H1 (cell line): ENCODE results near the gene TRIM39. TPM values are rescaled to one million over a fixed set of nuclear protein-coding genes. Genes with fewer than 3 reads are reported as not detected.

Experiments used
- CTCF ChIA-PET: fragments of 300-600 bp; sonication (Branson Sonifier 250); formaldehyde crosslinking; loops from one replicate; lab custom pipeline; 2021; ENCODE audit not compliant: partially characterized antibody; lab: Charles Lee
- POLR2A ChIA-PET: fragments of 300-600 bp; sonication (Branson Sonifier 250); formaldehyde crosslinking; loops from one replicate; lab custom pipeline; 2021; ENCODE audit warnings: inconsistent platforms; ENCODE audit not compliant: partially characterized antibody; lab: Charles Lee
- DNase-seq, 2 experiments: peaks; one replicate each; pipeline versions ENCODE4 v3.0.0 to v3.0.0-alpha.2; 2010 to 2022; ENCODE audit warnings: low spot score in 2 of 2, low read depth in 1 of 2, mixed read lengths in 1 of 2
- FAIRE-seq: peaks from 2 replicates; lab custom pipeline; 2011; peaks lifted over from hg19 to GRCh38; lab: Jason Lieb, UNC
- H2AFZ ChIP-seq: 2 replicates; pipeline ENCODE4 v1.8.1; 2012; ENCODE audit warnings: low read length, inconsistent platforms
- H2AK5ac ChIP-seq: 2 replicates; pipeline ENCODE4 v1.6.1; 2013; ENCODE audit warnings: low read depth, low read length
- H2BK120ac ChIP-seq: replicated peaks from 2 replicates; pipeline ENCODE3; 2013; ENCODE audit warnings: low read depth, low read length, inconsistent platforms
- H2BK12ac ChIP-seq: 2 replicates; pipeline ENCODE4 v1.6.1; 2013; ENCODE audit warnings: low read depth, low read length
- H2BK15ac ChIP-seq: 2 replicates; pipeline ENCODE4 v1.6.1; 2013; ENCODE audit warnings: low read length
- H2BK20ac ChIP-seq: 2 replicates; pipeline ENCODE4 v1.6.1; 2013; ENCODE audit warnings: low read length
- H2BK5ac ChIP-seq: 2 replicates; pipeline ENCODE4 v1.6.1; 2013; ENCODE audit warnings: low read depth, low read length
- H3K14ac ChIP-seq: 2 replicates; pipeline ENCODE4 v1.6.1; 2013; ENCODE audit warnings: inconsistent platforms; ENCODE audit not compliant: insufficient read length
- H3K18ac ChIP-seq: 2 replicates; pipeline ENCODE4 v1.6.1; 2013; ENCODE audit warnings: low read length; ENCODE audit errors: extremely low read depth
- H3K23ac ChIP-seq: 2 replicates; pipeline ENCODE4 v1.6.1; 2013; ENCODE audit warnings: inconsistent platforms; ENCODE audit not compliant: insufficient read length
- H3K23me2 ChIP-seq: 2 replicates; pipeline ENCODE4 v1.6.1; 2013; ENCODE audit warnings: low read depth, low read length
- H3K27ac ChIP-seq: 2 replicates; pipeline ENCODE4 v1.6.1; 2011; ENCODE audit warnings: low read depth, low read length, inconsistent platforms
- H3K27me3 ChIP-seq, 4 experiments: replicated peaks in 1 of 4; 1 replicate in 1 of 4; 2 replicates in 3 of 4; pipeline versions ENCODE4 v1.6.1 to v1.8.1; 2011 to 2013; ENCODE audit warnings: low read length in 3 of 4, mild to moderate bottlenecking in 3 of 4, inconsistent platforms in 2 of 4, mixed read lengths in 2 of 4, moderate library complexity in 1 of 4; ENCODE audit not compliant: control insufficient read depth in 3 of 4, insufficient read depth in 3 of 4; ENCODE audit errors: extremely low read depth in 1 of 4
- H3K36me3 ChIP-seq, 4 experiments: 2 replicates each; pipeline versions ENCODE4 v1.6.1 to v1.8.1; 2011 to 2013; ENCODE audit warnings: mild to moderate bottlenecking in 4 of 4, low read length in 3 of 4, moderate library complexity in 2 of 4, control low read depth in 1 of 4, inconsistent platforms in 1 of 4; ENCODE audit not compliant: insufficient read depth in 4 of 4, control insufficient read depth in 2 of 4
- H3K4ac ChIP-seq: replicated peaks from 2 replicates; pipeline ENCODE3; 2013; ENCODE audit warnings: low read length, low read depth, mixed read lengths, inconsistent platforms; ENCODE audit not compliant: insufficient read length
- H3K4me1 ChIP-seq, 4 experiments: replicated peaks in 1 of 4; 1 replicate in 1 of 4; 2 replicates in 3 of 4; pipeline versions ENCODE4 v1.6.1 to v1.8.1; 2011 to 2013; ENCODE audit warnings: low read length in 3 of 4, inconsistent platforms in 2 of 4, mixed read lengths in 1 of 4; ENCODE audit not compliant: insufficient read depth in 4 of 4, control insufficient read depth in 3 of 4
- H3K4me2 ChIP-seq, 2 experiments: 2 replicates each; pipeline versions ENCODE4 v1.6.1 to v1.8.1; 2011 to 2013; ENCODE audit warnings: low read depth in 2 of 2, low read length in 2 of 2, control low read depth in 1 of 2, inconsistent platforms in 1 of 2, mild to moderate bottlenecking in 1 of 2; ENCODE audit not compliant: insufficient read depth in 1 of 2
- H3K4me3 ChIP-seq, 4 experiments: fragments of 200-600, 300-600 bp in 1 of 4; sonication (generic), shearing (Covaris generic), sonication (Bioruptor Twin) in 1 of 4; 2 replicates each; pipeline versions ENCODE4 v1.5.1 to v1.8.1; 2011 to 2016; ENCODE audit warnings: low read length in 4 of 4, low read depth in 3 of 4, control low read depth in 2 of 4, inconsistent platforms in 2 of 4, mild to moderate bottlenecking in 2 of 4, mixed read lengths in 1 of 4, moderate library complexity in 1 of 4; ENCODE audit not compliant: insufficient read depth in 2 of 4; ENCODE audit errors: extremely low read depth in 1 of 4
- H3K56ac ChIP-seq: replicated peaks from 2 replicates; pipeline ENCODE3; 2013; ENCODE audit warnings: low read depth, mild to moderate bottlenecking, mixed read lengths, low read length, inconsistent platforms; ENCODE audit not compliant: insufficient read length
- H3K79me1 ChIP-seq: 2 replicates; pipeline ENCODE4 v1.6.1; 2013; ENCODE audit warnings: low read depth, low read length, control low read depth
- H3K79me2 ChIP-seq, 2 experiments: 2 replicates each; pipeline versions ENCODE4 v1.6.1 to v1.8.1; 2012 to 2013; ENCODE audit warnings: low read length in 2 of 2, mild to moderate bottlenecking in 2 of 2, inconsistent platforms in 1 of 2; ENCODE audit not compliant: insufficient read depth in 2 of 2, control insufficient read depth in 1 of 2
- H3K9ac ChIP-seq, 4 experiments: replicated peaks in 1 of 4; 1 replicate in 1 of 4; 2 replicates in 3 of 4; pipeline versions ENCODE4 v1.6.1 to v1.8.1; 2011 to 2013; ENCODE audit warnings: low read depth in 3 of 4, low read length in 3 of 4, control low read depth in 2 of 4, mild to moderate bottlenecking in 2 of 4, moderate library complexity in 2 of 4, inconsistent platforms in 1 of 4; ENCODE audit errors: extremely low read depth in 1 of 4
- H3K9me3 ChIP-seq, 2 experiments: 2 replicates each; pipeline versions ENCODE4 v1.6.1 to v1.8.1; 2012 to 2013; ENCODE audit warnings: mild to moderate bottlenecking in 2 of 2, moderate library complexity in 2 of 2, control low read depth in 1 of 2, inconsistent platforms in 1 of 2, low read depth in 1 of 2, low read length in 1 of 2, mixed read lengths in 1 of 2; ENCODE audit not compliant: insufficient read depth in 2 of 2
- H4K20me1 ChIP-seq, 2 experiments: replicated peaks in 1 of 2; 2 replicates each; pipeline versions ENCODE3 to v1.8.1; 2011 to 2013; ENCODE audit warnings: inconsistent platforms in 2 of 2, low read length in 2 of 2, mild to moderate bottlenecking in 1 of 2; ENCODE audit not compliant: insufficient read depth in 2 of 2, control insufficient read depth in 1 of 2
- H4K5ac ChIP-seq: 2 replicates; pipeline ENCODE4 v1.6.1; 2013; ENCODE audit warnings: low read length, low read depth, mixed read lengths, inconsistent platforms; ENCODE audit not compliant: insufficient read length
- H4K8ac ChIP-seq: 2 replicates; pipeline ENCODE4 v1.8.0; 2013; ENCODE audit warnings: mild to moderate bottlenecking, moderate library complexity, low read length, inconsistent platforms; ENCODE audit not compliant: insufficient read depth; ENCODE audit errors: extremely low read depth
- H4K91ac ChIP-seq: replicated peaks from 2 replicates; pipeline ENCODE3; 2013; ENCODE audit warnings: low read length, mixed read lengths, inconsistent platforms; ENCODE audit not compliant: insufficient read length
- ASH2L ChIP-seq: fragments of 200-600, 300-600 bp; sonication (generic); IDR thresholded peaks from one replicate; pipeline ENCODE4 v1.7.1; 2017; ENCODE audit warnings: low read length
- CEBPB ChIP-seq: IDR thresholded peaks from 2 replicates; pipeline ENCODE4 v1.6.1; 2012; ENCODE audit warnings: low read depth, low read length
- CHD2 ChIP-seq: IDR thresholded peaks from 2 replicates; pipeline ENCODE4 v1.6.1; 2012; ENCODE audit warnings: low read length, improper control_type of control experiment
- CREB1 ChIP-seq: IDR thresholded peaks from 2 replicates; pipeline ENCODE4 v1.6.1; 2012; ENCODE audit warnings: inconsistent platforms
- EGR1 ChIP-seq: IDR thresholded peaks from 2 replicates; pipeline ENCODE4 v1.6.1; 2011; ENCODE audit warnings: low read depth, low read length, borderline replicate concordance
- JUND ChIP-seq: IDR thresholded peaks from 2 replicates; pipeline ENCODE4 v1.6.1; 2011; ENCODE audit warnings: mild to moderate bottlenecking, improper control_type of control experiment, low read length
- MAFK ChIP-seq: IDR thresholded peaks from 2 replicates; pipeline ENCODE4 v1.6.1; 2012; ENCODE audit warnings: low read depth, mild to moderate bottlenecking, improper control_type of control experiment, low read length
- POLR2A ChIP-seq, 2 experiments: IDR thresholded peaks; 1 replicate in 1 of 2; 2 replicates in 1 of 2; pipeline ENCODE4 v1.6.1; 2011; ENCODE audit warnings: low read depth in 2 of 2, low read length in 2 of 2, mild to moderate bottlenecking in 2 of 2; ENCODE audit errors: control extremely low read depth in 1 of 2
- RNF2 ChIP-seq: fragments of 200-900, 300-1000 bp; sonication (generic); IDR thresholded peaks from 2 replicates; pipeline ENCODE4 v1.7.1; 2016; ENCODE audit warnings: borderline replicate concordance, low read depth, mild to moderate bottlenecking, antibody characterized with exemption, low read length; ENCODE audit not compliant: poor library complexity, severe bottlenecking; ENCODE audit errors: missing control alignments
- WGBS, 2 experiments: shearing (Covaris generic) in 1 of 2; methylation state at CpG; one replicate each; pipeline versions ENCODE4 v1.1.6 to v1.1.7; 2013 to 2015; ENCODE audit warnings: low lambda C conversion rate in 2 of 2, mixed read lengths in 2 of 2, inconsistent platforms in 1 of 2, low coverage in 1 of 2, missing lambda C conversion rate in 1 of 2; ENCODE audit not compliant: insufficient replicate concordance in 2 of 2, insufficient coverage in 1 of 2, insufficient read length in 1 of 2; ENCODE audit errors: extremely low coverage in 1 of 2, missing lambda C conversion rate in 1 of 2; 5-methylcytosine and 5-hydroxymethylcytosine counted together
- polyA plus RNA-seq, 7 experiments: library from polyadenylated mRNA; depleted of rRNA in 3 of 7; stranded (reverse) in 5 of 7; unstranded in 2 of 7; fragments of >200 nt in 5 of 7; fragments of 200-250 nt in 2 of 7; gene quantifications; 1 replicate in 5 of 7; 2 replicates in 1 of 7; 4 replicates in 1 of 7; pipeline versions ENCODE4 v1.2.1 to v1.2.3, GENCODE V29; 2011 to 2013; ENCODE audit warnings: missing spikeins in 2 of 7, mixed read lengths in 2 of 7
- total RNA-seq: library from RNA; stranded (reverse); fragmentation: NEBNext Ultra II Directional; extraction: Animal tissue kit (Norgen Biotek cat#: 25700); gene quantifications from 2 replicates; pipeline ENCODE4 v1.2.1, GENCODE V29; 2021
- TF ChIP-seq, protein P1 (sequence below): IDR thresholded peaks from 2 replicates; pipeline ENCODE4 v1.6.1; 2011; ENCODE audit warnings: low read length, improper control_type of control experiment
- TF ChIP-seq, protein P2 (sequence below): IDR thresholded peaks from 2 replicates; pipeline ENCODE4 v1.6.1; 2012; ENCODE audit warnings: inconsistent platforms

The TRIM39 gene
- total and polyA plus RNA-seq, 2 of the 8 experiments (the other 6 are each of a cell fraction or from before 2014, with no cell fraction given), result 7.3 to 26.1 TPM

DNA sequence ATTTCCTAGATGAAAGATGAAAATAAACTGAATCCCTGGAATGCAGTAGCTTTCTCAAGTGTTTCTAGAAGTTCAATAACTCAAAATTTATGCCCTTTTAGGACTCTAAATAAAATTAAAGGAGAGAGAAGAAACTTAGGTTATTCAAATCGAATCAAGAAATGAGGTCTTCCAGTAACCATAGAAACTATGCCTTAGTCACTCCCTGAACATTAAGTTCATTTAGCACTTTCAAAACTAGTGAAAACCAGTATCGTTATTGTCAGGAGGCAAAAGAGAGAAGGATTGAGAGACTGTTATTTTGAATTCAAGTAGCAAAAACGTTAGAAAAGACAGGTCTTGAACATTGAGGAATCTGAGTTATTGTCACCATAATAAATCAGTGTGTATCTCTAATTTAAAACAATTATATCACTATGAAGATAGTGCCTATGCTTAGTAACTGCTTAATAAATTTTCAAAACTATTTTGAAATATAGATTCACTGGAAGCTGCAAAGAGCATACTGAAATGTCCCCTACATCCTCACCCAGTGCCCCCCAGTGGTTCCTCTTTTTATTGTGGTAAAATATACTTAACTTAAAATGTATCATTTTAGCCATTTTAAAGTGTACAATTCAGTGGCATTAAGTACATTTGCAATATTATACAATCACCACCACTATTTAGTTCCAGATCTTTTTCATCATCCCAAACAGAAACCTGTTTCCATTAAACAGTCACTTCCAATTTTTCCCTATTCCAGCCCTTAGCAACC is 22.9 kb downstream of the TRIM39 start:
- H3K27ac ChIP-seq, result no peak overlapping the region
- H3K4me3 ChIP-seq, result no peak overlapping the region
- CTCF ChIA-PET, result interaction anchor here (1.1 to 1.4 kb wide), 2 partner anchors 131 to 278 kb away, joined by 3 read pairs; no protein-coding TSS in a partner anchor
- H3K23me2 ChIP-seq, result no peaks in the 10 kb centered on the region
- FAIRE-seq, result no peak
- no peak overlapping the region for H4K5ac ChIP-seq
- H3K9ac ChIP-seq, result no peak overlapping the region
- 77% methylated on average over 3 of the region's 3 CpGs; no CpG with 5 or more reads in 1 of the 2 experiments for WGBS, 2 experiments
- DNase-seq, result no peak
- TF ChIP-seq POLR2A (IDR thresholded peaks at IDR 0.05; ENCODE audit: control extremely low read depth in 1 of 2, low read depth in 2 of 2, low read length in 2 of 2) (no peak), CREB1 (no peak), CEBPB (no peak), CHD2 (no peak), ASH2L (no peak), EGR1 (no peak), RNF2 (no peak), JUND (no peak), MAFK (no peak)
- TF ChIP-seq, protein P1, sequence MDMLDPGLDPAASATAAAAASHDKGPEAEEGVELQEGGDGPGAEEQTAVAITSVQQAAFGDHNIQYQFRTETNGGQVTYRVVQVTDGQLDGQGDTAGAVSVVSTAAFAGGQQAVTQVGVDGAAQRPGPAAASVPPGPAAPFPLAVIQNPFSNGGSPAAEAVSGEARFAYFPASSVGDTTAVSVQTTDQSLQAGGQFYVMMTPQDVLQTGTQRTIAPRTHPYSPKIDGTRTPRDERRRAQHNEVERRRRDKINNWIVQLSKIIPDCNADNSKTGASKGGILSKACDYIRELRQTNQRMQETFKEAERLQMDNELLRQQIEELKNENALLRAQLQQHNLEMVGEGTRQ, result no peak
- TF ChIP-seq, protein P2, sequence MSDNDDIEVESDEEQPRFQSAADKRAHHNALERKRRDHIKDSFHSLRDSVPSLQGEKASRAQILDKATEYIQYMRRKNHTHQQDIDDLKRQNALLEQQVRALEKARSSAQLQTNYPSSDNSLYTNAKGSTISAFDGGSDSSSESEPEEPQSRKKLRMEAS, result no peak
- H3K4me1 ChIP-seq, result peaks cover 0 to 7% (median 0%) of the 10 kb centered on the region in 4 experiments; a peak in 1 of 7 replicates
- no peak overlapping the region for H3K14ac ChIP-seq
- no peaks in the 10 kb centered on the region for H3K9me3 ChIP-seq
- POLR2A ChIA-PET, result no interaction called here
- H3K56ac ChIP-seq, result no peak overlapping the region
- H3K4ac ChIP-seq, result no peak overlapping the region
- peaks cover 0 to 9% (median 2%) of the 10 kb centered on the region in 4 experiments; a peak in 3 of 8 replicates for H3K36me3 ChIP-seq
- H2BK12ac ChIP-seq, result no peak overlapping the region
- H4K8ac ChIP-seq, result no peak overlapping the region
- peaks cover 0 to 7% of the 10 kb centered on the region in 2 experiments; a peak in 2 of 4 replicates for H3K79me2 ChIP-seq
- no peaks in the 10 kb centered on the region for H3K27me3 ChIP-seq
- H4K20me1 ChIP-seq, result peaks cover 0 to 2% of the 10 kb centered on the region in 2 experiments
- no peak overlapping the region for H2AK5ac ChIP-seq
- no peak overlapping the region for H4K91ac ChIP-seq
- H2AFZ ChIP-seq, result no peak overlapping the region
- no peak overlapping the region for H3K4me2 ChIP-seq
- no peak overlapping the region for H2BK15ac ChIP-seq
- no peak overlapping the region for H3K18ac ChIP-seq
- no peak overlapping the region for H2BK5ac ChIP-seq
- no peak overlapping the region for H2BK120ac ChIP-seq
- no peak overlapping the region for H3K23ac ChIP-seq
- no peaks in the 10 kb centered on the region for H3K79me1 ChIP-seq
- no peak overlapping the region for H2BK20ac ChIP-seq
